Measurements from ENCODE around the gene CXXC5. TPM values are rescaled to one million over a fixed set of nuclear protein-coding genes. Genes with fewer than 3 reads are reported as not detected.

The CXXC5 gene
- total and polyA plus RNA-seq, 9 of the 15 experiments (the other 6 are each of a cell fraction or from before 2014, with no cell fraction given) = 1.9 to 123 (median 45.8) TPM

DNA sequence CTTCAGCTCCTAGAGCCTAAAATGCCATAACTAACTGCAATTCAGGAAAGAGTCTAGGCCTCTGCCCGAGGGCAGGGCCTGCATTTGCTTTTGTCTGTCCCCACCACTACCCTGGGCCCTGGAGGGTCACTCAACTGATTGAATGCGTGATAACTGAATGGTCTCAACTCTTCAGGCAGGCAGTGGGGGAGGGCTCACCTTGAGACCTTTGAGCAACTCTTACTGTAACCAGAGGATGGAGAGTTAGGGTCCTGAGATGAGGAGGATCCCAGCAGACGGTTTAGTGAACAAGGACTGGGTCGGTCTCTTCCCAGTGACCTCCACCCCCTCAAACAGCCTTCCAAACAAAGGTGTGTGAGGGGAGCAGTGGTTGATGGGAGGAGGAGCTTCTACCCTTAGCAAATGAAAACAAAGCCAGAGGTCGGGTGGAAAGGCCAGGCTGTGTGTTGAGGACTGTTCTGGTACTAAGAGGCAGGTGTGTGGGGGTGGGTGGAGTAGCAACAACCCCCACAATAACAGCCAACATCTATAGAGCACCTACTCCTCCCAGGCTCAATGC lies 59.4 kb downstream of the CXXC5 start:
- in situ Hi-C loops (cut with MboI) = no loop called here
- intact Hi-C loops (cut with micrococcal nuclease) = no loop called here
- WGBS (ENCODE audit: insufficient coverage, low coverage, missing lambda C conversion rate) = 12% methylated on average over 5 of the region's 5 CpGs
- TF ChIP-seq TCF7L2 (IDR thresholded peaks at IDR 0.05; ENCODE audit: low read depth, low read length) (no peak), BACH1 (tag; IDR thresholded peaks at IDR 0.05) (no peak), ATF7 (IDR thresholded peaks at IDR 0.05) (no peak), ZNF695 (CRISPR knock-in tag; IDR thresholded peaks at IDR 0.05) (no peak), PHF20 (IDR thresholded peaks at IDR 0.05; ENCODE audit: partially characterized antibody) (no peak), ELF4 (CRISPR knock-in tag; IDR thresholded peaks at IDR 0.05) (no peak)
- TF ChIP-seq, protein P1, sequence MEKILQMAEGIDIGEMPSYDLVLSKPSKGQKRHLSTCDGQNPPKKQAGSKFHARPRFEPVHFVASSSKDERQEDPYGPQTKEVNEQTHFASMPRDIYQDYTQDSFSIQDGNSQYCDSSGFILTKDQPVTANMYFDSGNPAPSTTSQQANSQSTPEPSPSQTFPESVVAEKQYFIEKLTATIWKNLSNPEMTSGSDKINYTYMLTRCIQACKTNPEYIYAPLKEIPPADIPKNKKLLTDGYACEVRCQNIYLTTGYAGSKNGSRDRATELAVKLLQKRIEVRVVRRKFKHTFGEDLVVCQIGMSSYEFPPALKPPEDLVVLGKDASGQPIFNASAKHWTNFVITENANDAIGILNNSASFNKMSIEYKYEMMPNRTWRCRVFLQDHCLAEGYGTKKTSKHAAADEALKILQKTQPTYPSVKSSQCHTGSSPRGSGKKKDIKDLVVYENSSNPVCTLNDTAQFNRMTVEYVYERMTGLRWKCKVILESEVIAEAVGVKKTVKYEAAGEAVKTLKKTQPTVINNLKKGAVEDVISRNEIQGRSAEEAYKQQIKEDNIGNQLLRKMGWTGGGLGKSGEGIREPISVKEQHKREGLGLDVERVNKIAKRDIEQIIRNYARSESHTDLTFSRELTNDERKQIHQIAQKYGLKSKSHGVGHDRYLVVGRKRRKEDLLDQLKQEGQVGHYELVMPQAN (IDR thresholded peaks at IDR 0.05; ENCODE audit: borderline replicate concordance) = no peak
- TF ChIP-seq, protein P2, sequence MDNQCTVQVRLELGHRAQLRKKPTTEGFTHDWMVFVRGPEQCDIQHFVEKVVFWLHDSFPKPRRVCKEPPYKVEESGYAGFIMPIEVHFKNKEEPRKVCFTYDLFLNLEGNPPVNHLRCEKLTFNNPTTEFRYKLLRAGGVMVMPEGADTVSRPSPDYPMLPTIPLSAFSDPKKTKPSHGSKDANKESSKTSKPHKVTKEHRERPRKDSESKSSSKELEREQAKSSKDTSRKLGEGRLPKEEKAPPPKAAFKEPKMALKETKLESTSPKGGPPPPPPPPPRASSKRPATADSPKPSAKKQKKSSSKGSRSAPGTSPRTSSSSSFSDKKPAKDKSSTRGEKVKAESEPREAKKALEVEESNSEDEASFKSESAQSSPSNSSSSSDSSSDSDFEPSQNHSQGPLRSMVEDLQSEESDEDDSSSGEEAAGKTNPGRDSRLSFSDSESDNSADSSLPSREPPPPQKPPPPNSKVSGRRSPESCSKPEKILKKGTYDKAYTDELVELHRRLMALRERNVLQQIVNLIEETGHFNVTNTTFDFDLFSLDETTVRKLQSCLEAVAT (IDR thresholded peaks at IDR 0.05) = no peak
- TF ChIP-seq, protein P3, sequence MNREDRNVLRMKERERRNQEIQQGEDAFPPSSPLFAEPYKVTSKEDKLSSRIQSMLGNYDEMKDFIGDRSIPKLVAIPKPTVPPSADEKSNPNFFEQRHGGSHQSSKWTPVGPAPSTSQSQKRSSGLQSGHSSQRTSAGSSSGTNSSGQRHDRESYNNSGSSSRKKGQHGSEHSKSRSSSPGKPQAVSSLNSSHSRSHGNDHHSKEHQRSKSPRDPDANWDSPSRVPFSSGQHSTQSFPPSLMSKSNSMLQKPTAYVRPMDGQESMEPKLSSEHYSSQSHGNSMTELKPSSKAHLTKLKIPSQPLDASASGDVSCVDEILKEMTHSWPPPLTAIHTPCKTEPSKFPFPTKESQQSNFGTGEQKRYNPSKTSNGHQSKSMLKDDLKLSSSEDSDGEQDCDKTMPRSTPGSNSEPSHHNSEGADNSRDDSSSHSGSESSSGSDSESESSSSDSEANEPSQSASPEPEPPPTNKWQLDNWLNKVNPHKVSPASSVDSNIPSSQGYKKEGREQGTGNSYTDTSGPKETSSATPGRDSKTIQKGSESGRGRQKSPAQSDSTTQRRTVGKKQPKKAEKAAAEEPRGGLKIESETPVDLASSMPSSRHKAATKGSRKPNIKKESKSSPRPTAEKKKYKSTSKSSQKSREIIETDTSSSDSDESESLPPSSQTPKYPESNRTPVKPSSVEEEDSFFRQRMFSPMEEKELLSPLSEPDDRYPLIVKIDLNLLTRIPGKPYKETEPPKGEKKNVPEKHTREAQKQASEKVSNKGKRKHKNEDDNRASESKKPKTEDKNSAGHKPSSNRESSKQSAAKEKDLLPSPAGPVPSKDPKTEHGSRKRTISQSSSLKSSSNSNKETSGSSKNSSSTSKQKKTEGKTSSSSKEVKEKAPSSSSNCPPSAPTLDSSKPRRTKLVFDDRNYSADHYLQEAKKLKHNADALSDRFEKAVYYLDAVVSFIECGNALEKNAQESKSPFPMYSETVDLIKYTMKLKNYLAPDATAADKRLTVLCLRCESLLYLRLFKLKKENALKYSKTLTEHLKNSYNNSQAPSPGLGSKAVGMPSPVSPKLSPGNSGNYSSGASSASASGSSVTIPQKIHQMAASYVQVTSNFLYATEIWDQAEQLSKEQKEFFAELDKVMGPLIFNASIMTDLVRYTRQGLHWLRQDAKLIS (CRISPR knock-in tag; IDR thresholded peaks at IDR 0.05) = no peak
- TF ChIP-seq, protein P4, sequence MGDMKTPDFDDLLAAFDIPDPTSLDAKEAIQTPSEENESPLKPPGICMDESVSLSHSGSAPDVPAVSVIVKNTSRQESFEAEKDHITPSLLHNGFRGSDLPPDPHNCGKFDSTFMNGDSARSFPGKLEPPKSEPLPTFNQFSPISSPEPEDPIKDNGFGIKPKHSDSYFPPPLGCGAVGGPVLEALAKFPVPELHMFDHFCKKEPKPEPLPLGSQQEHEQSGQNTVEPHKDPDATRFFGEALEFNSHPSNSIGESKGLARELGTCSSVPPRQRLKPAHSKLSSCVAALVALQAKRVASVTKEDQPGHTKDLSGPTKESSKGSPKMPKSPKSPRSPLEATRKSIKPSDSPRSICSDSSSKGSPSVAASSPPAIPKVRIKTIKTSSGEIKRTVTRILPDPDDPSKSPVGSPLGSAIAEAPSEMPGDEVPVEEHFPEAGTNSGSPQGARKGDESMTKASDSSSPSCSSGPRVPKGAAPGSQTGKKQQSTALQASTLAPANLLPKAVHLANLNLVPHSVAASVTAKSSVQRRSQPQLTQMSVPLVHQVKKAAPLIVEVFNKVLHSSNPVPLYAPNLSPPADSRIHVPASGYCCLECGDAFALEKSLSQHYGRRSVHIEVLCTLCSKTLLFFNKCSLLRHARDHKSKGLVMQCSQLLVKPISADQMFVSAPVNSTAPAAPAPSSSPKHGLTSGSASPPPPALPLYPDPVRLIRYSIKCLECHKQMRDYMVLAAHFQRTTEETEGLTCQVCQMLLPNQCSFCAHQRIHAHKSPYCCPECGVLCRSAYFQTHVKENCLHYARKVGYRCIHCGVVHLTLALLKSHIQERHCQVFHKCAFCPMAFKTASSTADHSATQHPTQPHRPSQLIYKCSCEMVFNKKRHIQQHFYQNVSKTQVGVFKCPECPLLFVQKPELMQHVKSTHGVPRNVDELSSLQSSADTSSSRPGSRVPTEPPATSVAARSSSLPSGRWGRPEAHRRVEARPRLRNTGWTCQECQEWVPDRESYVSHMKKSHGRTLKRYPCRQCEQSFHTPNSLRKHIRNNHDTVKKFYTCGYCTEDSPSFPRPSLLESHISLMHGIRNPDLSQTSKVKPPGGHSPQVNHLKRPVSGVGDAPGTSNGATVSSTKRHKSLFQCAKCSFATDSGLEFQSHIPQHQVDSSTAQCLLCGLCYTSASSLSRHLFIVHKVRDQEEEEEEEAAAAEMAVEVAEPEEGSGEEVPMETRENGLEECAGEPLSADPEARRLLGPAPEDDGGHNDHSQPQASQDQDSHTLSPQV (IDR thresholded peaks at IDR 0.05) = peak; percentile 33; the same call in 1 of the 2 replicates

More for the DNA sequence above, 59.4 kb downstream of the CXXC5 start:
- DNase-seq (ENCODE audit: extremely low read depth in 1 of 4, low spot score in 3 of 4) = no peak
- Histone ChIP-seq H3K9me1 (ENCODE audit: control insufficient read depth, insufficient read depth, low read length) (no peaks in the 10 kb centered on the region), H4K20me1 (replicated peaks; ENCODE audit: control insufficient read depth, insufficient read depth, low read length) (no peaks in the 10 kb centered on the region), H3K4me1 (replicated peaks in 1 of 2; ENCODE audit: control insufficient read depth in 2 of 2, insufficient read depth in 2 of 2, low read length in 2 of 2) (peaks cover 38 to 55% of the 10 kb centered on the region in 2 experiments), H3K4me2 (ENCODE audit: insufficient read depth, low read length) (no peak overlapping the region), H3K79me2 (ENCODE audit: control insufficient read depth, insufficient read depth, low read length) (no peaks in the 10 kb centered on the region), H3K4me3 (no peak overlapping the region), H3K36me3 (ENCODE audit: control insufficient read depth, insufficient read depth, low read length) (no peaks in the 10 kb centered on the region), H3K27ac (ENCODE audit: extremely low read depth, low read depth, low read length) (no peak overlapping the region), H3K27me3 (ENCODE audit: control insufficient read depth in 2 of 2, insufficient read depth in 2 of 2, low read length in 2 of 2) (no peaks in the 10 kb centered on the region), H2AFZ (ENCODE audit: low read depth, low read length) (peak overlapping the region; percentile 28; the same call in 1 of the 2 replicates), H3K9me3 (replicated peaks; ENCODE audit: control insufficient read depth, insufficient read depth, low read depth, low read length) (no peaks in the 10 kb centered on the region), H3K9ac (ENCODE audit: insufficient read depth in 1 of 2, low read depth in 2 of 2, low read length in 2 of 2) (peak overlapping the region in 1 of 2 experiments; percentile 9; a peak in 1 of 4 replicates)
- no peak for ATAC-seq
- no TSS peak for BruUV-seq (replicated peaks)
- POLR2A ChIA-PET = interaction anchor here (2.8 to 5.0 kb wide), 3 partner anchors 7 to 71 kb away, joined by 16 to 28 read pairs (median 21); no protein-coding TSS in a partner anchor
- CTCF ChIA-PET (ENCODE audit: low intra/inter-chr PET ratio) = no interaction called here
- FAIRE-seq = peak; percentile 64

Measured in K562 (cell line).